Stimulated activated CD4-positive, alpha-beta T cell treated with anti-CD3 and anti-CD28 coated beads, Interleukin-2, amount 100 ng/mL, for 24 hours (primary cell): ENCODE measurements around the gene ERBIN.
"Not testable (repeated sequence)": the region's sequence is repeated elsewhere in the genome, so short reads cannot be mapped to it uniquely, and the experiment has no call there.

ENCODE experiments used
- DNase-seq, 2 donors: peaks; one replicate each; pipeline ENCODE4 v3.0.0-alpha.2; 2020

ERBIN gene

DNA sequence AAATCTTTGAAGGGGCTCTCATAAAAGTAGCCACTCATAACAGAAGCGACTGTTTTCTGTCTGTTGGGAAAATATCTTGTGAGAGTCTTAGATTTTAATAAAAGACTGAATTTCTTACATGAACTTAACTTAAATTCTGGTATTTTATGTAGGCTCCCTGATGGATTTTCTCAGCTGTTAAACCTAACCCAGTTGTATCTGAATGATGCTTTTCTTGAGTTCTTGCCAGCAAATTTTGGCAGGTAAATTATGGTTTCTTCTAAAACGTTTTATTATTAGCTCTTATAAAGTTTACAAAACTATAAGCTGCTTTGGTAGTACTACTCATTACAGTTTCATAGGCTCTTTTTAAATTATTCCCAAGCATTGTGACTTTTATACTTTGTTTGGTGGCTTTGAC, 87.0 kb downstream of the ERBIN start:
- no peak for DNase-seq

DNA sequence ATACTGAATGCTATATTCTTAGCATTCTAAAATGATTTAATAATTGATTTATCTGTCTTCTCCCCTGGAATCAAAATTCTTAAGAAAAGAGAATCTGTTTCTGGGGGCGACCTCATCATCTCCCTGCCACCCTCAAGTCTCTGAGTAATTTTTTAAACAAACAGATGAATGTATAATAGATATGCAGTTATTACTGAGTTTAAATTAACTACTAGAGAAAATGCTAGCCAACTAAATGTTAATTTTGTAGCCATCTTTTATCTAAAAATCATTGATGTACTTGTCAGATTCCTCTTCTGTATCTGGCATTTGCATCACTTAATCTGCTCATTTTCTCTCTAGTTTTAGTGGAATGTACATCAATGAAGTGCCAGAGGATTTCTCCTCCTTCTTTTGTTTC, 87.5 kb downstream of the ERBIN start:
- DNase-seq: no peak

- DNase-seq: no peak
Observed at GRCh38 chr5:66015196-66015960, 89.0 kb downstream of the ERBIN start.

- no peak for DNase-seq
Observed at GRCh38 chr5:66021585-66021984, 95.2 kb downstream of the ERBIN start.

GRCh38 chr5:66039296-66039695, 112.9 kb downstream of the ERBIN start:
- DNase-seq: no peak

DNA sequence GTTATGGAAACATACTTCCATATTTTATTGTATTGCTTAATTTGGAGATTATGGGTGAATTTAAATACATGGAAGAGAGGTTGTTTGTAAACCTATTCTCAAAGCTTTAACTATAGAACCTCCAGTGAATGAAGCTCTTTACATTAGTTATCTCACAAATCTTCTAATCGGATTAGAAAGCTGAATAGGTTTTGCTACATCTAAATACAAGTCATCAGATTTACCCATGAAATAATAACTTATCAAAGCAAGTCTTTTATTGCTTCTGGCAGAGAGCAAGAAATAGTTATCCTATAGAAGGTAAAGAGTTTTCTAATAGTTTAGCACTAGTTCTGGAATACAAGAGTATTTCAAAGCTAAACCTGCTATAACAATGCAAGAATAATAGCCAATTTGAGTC, 113.3 kb downstream of the ERBIN start:
- no peak for DNase-seq

GRCh38 chr5:66041627-66042026, 115.3 kb downstream of the ERBIN start:
- DNase-seq: no peak

GRCh38 chr5:66057239-66057638, 130.9 kb downstream of the ERBIN start:
- no peak for DNase-seq

GRCh38 chr5:66061320-66061719, 134.9 kb downstream of the ERBIN start:
- DNase-seq: not testable (repeated sequence)

GRCh38 chr5:66063061-66063460, 136.7 kb downstream of the ERBIN start:
- DNase-seq: not testable (repeated sequence)

DNA sequence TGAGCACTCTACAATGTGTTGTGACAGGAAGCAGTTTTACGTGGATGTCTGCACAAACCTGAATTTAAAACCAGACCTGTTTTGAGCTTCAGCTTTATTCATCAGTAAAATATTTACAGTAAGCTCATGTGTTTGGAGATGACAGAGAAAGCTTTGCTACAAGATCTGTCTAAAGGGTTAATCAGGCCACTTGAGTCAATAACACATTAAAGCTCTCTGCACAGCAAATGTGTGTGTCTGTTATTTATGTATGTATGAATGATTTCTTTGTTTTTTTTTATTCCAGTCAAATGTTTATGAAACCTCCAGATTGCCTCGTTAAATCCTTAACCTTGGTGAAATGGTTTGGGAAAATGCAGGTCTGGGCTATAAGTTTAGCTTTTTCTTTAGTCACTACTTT, 140.5 kb downstream of the ERBIN start:
- DNase-seq: no peak

DNA sequence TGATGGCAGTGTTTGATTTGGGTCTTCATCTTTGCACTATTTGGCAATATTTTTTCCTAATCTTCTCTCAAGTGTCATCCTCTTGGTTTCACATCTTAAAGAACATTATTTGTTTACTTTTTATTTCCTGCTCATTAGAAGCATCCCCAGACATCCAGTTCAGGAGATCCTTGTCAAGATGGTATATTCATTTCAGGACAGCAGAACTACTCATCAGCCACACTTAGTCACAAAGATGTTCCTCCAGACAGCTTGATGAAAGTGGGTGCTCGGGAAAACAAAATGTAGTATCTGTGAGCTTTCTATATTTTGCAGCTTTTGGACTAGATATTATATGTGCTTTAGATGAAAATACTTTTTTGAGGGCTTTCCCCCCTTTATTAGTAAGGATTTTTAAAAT, 145.7 kb downstream of the ERBIN start:
- DNase-seq: no peak

DNA sequence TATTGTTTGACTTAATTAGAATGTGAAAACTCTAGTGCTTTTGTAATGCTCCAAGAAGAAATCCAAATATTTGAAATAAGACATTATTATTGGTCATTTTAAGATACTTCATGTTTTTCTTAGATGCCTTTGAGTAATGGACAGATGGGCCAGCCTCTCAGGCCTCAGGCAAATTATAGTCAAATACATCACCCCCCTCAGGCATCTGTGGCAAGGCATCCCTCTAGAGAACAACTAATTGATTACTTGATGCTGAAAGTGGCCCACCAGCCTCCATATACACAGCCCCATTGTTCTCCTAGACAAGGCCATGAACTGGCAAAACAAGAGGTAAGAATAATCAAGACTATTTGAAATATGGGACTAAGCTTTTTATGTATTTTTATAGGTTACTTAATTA, 148.5 kb downstream of the ERBIN start:
- DNase-seq: no peak

DNA sequence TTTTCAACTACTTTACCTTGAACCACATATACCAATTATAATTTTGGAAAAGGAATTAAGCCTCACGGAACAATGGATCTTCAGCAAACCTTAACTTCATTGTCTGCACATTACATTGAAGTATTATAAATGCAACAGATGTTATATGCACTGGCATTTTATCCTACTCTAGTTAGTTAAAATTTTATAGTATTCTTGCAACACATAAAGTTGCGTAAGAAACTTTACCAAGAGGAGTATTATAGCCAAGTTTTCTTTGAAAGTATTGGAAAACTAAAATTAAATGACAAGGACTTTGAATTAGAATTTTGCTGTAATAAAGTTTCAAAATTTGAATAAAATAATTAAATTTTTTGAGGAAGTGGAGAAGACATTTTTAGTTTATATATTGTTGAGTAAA, 154.3 kb downstream of the ERBIN start:
- DNase-seq: no peak

GRCh38 chr5:66089384-66089783, 163.0 kb downstream of the ERBIN start:
- DNase-seq: no peak

DNA sequence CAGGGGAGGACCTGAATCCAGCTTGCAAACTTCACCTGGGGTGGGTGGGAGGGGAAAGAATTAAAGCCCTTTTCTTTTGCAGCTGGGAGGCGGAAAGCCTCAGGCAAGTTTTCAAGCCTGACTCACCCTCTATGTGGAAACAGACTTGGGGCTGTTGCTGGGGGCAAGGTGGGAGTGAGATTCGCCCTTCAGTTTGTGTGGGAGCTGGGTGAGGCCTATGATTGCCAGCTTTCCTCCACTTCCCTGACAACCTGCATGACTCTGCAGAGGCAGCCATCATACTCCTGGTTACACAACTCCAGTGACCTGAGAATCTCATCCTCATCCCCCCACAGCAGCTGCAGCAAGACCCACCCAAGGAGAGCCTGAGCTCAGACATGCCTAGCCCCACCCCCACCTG, 174.5 kb downstream of the ERBIN start:
- DNase-seq: no peak

- DNase-seq: no peak
Observed at GRCh38 chr5:66113160-66113559, 186.8 kb downstream of the ERBIN start.

DNA sequence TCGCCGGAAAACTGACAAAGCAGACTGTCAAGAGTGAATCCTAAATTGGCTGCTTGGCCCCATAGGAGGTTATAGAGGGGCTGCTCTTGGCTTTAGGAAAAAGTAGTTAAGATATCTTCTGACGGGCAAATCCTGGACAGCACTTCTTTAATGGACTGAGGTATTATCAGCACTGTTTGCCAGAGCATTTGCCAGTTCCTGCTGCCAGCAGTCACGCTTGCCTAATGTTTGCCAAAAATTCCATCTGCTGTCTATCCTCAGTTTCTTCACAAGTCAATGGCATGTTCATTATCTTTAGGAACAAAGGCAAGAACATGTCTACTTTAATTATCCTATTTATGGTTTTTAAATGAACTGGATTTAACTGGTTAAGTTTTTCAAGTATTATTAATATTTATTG, 191.9 kb downstream of the ERBIN start:
- no peak for DNase-seq

DNA sequence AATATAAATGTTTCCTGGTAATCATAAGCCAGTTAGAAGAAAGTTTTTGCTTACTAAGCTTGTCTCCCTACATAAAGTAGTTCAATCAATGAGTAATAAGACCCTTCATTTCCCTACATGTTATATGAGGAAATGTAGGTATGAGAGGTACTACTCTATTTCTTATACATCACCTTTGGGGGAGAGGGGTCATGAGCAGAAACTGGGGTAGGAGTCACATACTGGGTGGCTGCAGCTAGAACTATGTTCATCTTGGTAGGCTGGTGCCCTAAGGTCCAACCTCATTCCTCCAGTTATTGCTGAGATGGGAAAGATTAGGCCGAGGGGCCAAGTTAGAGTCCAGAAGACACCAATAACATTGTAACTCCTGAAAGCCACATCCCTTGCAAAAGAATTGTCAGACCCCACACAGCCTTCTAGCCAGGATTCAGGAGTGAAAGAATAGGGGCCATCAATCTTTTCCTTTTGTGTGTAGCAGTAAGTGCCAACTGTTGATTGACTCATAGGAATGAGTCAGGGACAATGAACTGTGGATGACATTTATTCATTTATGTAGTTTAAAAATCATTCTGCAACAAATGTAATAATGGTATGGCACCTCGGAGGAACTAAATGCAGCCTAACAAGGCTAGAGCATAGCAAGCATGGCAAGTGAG, 196.1 kb downstream of the ERBIN start:
- no peak for DNase-seq

DNA sequence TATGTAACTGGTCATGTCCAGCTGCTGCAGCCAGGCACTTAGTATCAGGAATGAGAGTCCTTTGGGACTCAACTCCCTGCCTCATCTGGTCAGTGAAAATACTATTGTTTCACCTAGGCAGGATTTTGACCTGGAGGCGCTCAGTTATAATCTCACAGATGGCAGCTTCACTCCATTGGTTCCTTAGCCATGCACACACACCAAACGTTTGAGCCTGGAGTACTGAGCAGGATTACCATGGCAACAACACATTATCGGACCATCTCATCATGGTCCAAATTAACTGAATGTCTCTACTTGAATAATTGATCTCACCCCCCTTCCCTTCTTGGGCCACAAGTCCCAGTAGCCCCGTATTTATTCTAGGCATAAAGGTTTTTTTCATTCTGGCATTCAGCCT, 202.8 kb downstream of the ERBIN start:
- DNase-seq: no peak

- DNase-seq: no peak
Observed at GRCh38 chr5:66130493-66130892, 204.1 kb downstream of the ERBIN start.
